HepG2 (cell line): Measurements from ENCODE around the gene NTN5. TPM values are rescaled to one million over a fixed set of nuclear protein-coding genes. Genes with fewer than 3 reads are reported as not detected.
A peak's percentile ranks its signal among the peaks of the same experiment; 100 is the strongest.

ENCODE experiments used
- ATAC-seq: fragments of 200-7000 bp; cut with Tn5 transposase; 3 replicates; pipeline ENCODE4 v1.9.1; 2020; ENCODE audit warnings: mild to moderate bottlenecking, moderate library complexity
- BruUV-seq: library from RNA; stranded (reverse); fragments of 400-500 nt; replicated peaks from 2 replicates; lab custom pipeline; 2021; lab: Mats Ljungman, UMichigan
- CTCF ChIA-PET: fragments of 300-600 bp; formaldehyde crosslinking; extraction: SDS; loops from one replicate; lab custom pipeline; 2021; ENCODE audit warnings: low total read pairs, inconsistent platforms, low intra/inter-chr PET ratio; lab: Yijun Ruan, JAX
- POLR2A ChIA-PET: fragments of 350-600 bp; sonication (Branson Sonifier 250); formaldehyde crosslinking; loops from one replicate; lab custom pipeline; 2020; ENCODE audit warnings: antibody characterized with exemption, inconsistent platforms; lab: Yijun Ruan, JAX
- DNase-seq: peaks from one replicate; pipeline ENCODE4 v3.0.0-alpha.2; 2015; ENCODE audit warnings: low spot score
- FAIRE-seq: peaks from 3 replicates; lab custom pipeline; 2011; peaks lifted over from hg19 to GRCh38; lab: Jason Lieb, UNC
- H2AFZ ChIP-seq: one replicate; pipeline ENCODE4 v1.6.1; 2011; ENCODE audit warnings: low read length, inconsistent platforms
- H3K27ac ChIP-seq: fragments of 300-600 bp; 3 replicates; pipeline ENCODE4 v1.8.0; 2011; ENCODE audit warnings: mixed run types, mild to moderate bottlenecking, mixed read lengths, low read length, inconsistent platforms; ENCODE audit not compliant: insufficient read depth; ENCODE audit errors: extremely low read length
- H3K27me3 ChIP-seq, 2 experiments: fragments of 200-600 bp in 1 of 2; 2 replicates in 1 of 2; 3 replicates in 1 of 2; pipeline versions ENCODE4 v1.6.0 to v1.8.0; 2011; ENCODE audit warnings: low read length in 2 of 2, mild to moderate bottlenecking in 2 of 2, moderate library complexity in 2 of 2, inconsistent platforms in 1 of 2; ENCODE audit not compliant: insufficient read depth in 2 of 2, control insufficient read depth in 1 of 2
- H3K36me3 ChIP-seq, 2 experiments: fragments of 200-600 bp in 1 of 2; replicated peaks in 1 of 2; 2 replicates in 1 of 2; 3 replicates in 1 of 2; pipeline versions ENCODE4 v1.5.1 to v1.8.0; 2011; ENCODE audit warnings: low read length in 2 of 2, inconsistent platforms in 1 of 2; ENCODE audit not compliant: insufficient read depth in 2 of 2, control insufficient read depth in 1 of 2
- H3K4me1 ChIP-seq: 2 replicates; pipeline ENCODE4 v1.5.1; 2012; ENCODE audit warnings: low read length, inconsistent platforms; ENCODE audit not compliant: insufficient read depth
- H3K4me2 ChIP-seq: 2 replicates; pipeline ENCODE4 v1.6.0; 2011; ENCODE audit warnings: low read depth, low read length, inconsistent platforms
- H3K4me3 ChIP-seq, 3 experiments: fragments of 200-600 bp in 1 of 3; sonication (generic), shearing (Covaris generic) in 1 of 3; replicated peaks in 1 of 3; 2 replicates each; pipeline ENCODE4 v1.5.1; 2011 to 2016; ENCODE audit warnings: low read length in 3 of 3, inconsistent platforms in 2 of 3, low read depth in 2 of 3, mild to moderate bottlenecking in 2 of 3, control low read depth in 1 of 3, mixed read lengths in 1 of 3; ENCODE audit not compliant: insufficient read depth in 1 of 3
- H3K79me2 ChIP-seq: one replicate; pipeline ENCODE4 v1.6.1; 2011; ENCODE audit warnings: low read length, inconsistent platforms; ENCODE audit not compliant: insufficient read depth
- H3K9ac ChIP-seq: 2 replicates; pipeline ENCODE4 v1.6.0; 2011; ENCODE audit warnings: mild to moderate bottlenecking, low read depth, low read length, inconsistent platforms; ENCODE audit not compliant: insufficient read depth
- H3K9me3 ChIP-seq: 2 replicates; pipeline ENCODE4 v1.5.1; 2012; ENCODE audit warnings: mild to moderate bottlenecking, low read length
- H4K20me1 ChIP-seq: 2 replicates; pipeline ENCODE4 v1.6.0; 2011; ENCODE audit warnings: inconsistent platforms, mild to moderate bottlenecking, low read length, moderate library complexity; ENCODE audit not compliant: insufficient read depth
- CEBPG ChIP-seq: IDR thresholded peaks from 2 replicates; pipeline ENCODE4 v1.6.1; 2016
- FUBP1 ChIP-seq: sonication (generic); formaldehyde crosslinking; IDR thresholded peaks from 2 replicates; pipeline ENCODE4 v1.5.1; 2020; ENCODE audit warnings: missing genetic modification reagents, mild to moderate bottlenecking, borderline replicate concordance
- HIC2 ChIP-seq: sonication (generic); formaldehyde crosslinking; IDR thresholded peaks from 2 replicates; pipeline ENCODE4 v1.9.0; 2022; ENCODE audit warnings: low read depth, missing genetic modification reagents
- PRDM15 ChIP-seq: sonication (generic); formaldehyde crosslinking; IDR thresholded peaks from 2 replicates; pipeline ENCODE4 v1.4.0; 2020; ENCODE audit warnings: missing genetic modification reagents
- WGBS: methylation state at CpG from one replicate; pipeline ENCODE4 v1.1.6; 2017; ENCODE audit warnings: low lambda C conversion rate; 5-methylcytosine and 5-hydroxymethylcytosine counted together
- in situ Hi-C: cut with HindIII; loops from 2 replicates; pipeline ENCODE4 v1.10.0; 2017; ENCODE audit warnings: low pct_unique_long_range_greater_than_20kb; ENCODE audit not compliant: extremely low pct_ligation_motif_present
- intact Hi-C: fragments of 100-400 bp; cut with micrococcal nuclease; formaldehyde crosslinking; loops from one replicate; pipeline ENCODE4 v1.10.0; 2022; ENCODE audit not compliant: unreplicated experiment
- polyA plus RNA-seq, 8 experiments: library from polyadenylated mRNA; depleted of rRNA in 3 of 8; stranded (reverse) in 7 of 8; unstranded in 1 of 8; fragments of >200 nt; fragmentation: Illumina TruSeq in 4 of 8; extraction: Trizol in 4 of 8; gene quantifications; 2 replicates each; pipeline versions ENCODE4 v1.2.1 to v1.2.3, GENCODE V29; 2011 to 2016; ENCODE audit warnings: low read depth in 4 of 8, missing spikeins in 1 of 8, mixed read lengths in 1 of 8; ENCODE audit not compliant: insufficient read depth in 1 of 8
- total RNA-seq, 5 experiments: library from RNA; depleted of rRNA; stranded (reverse); fragments of >200 nt; fragmentation: Illumina TruSeq; extraction: Trizol; gene quantifications; 2 replicates each; pipeline ENCODE4 v1.2.3, GENCODE V29; 2016; ENCODE audit warnings: low read depth in 1 of 5

The NTN5 gene
- total and polyA plus RNA-seq, 2 of the 13 experiments (the other 11 are each of a cell fraction or from before 2014, with no cell fraction given), result 0.05 TPM; not detected in 1

GRCh38 chr19:48654299-48655059 is 18.3 kb downstream of the NTN5 start:
- TF ChIP-seq PRDM15 (CRISPR knock-in tag) (no peak), HIC2 (CRISPR knock-in tag) (no peak), CEBPG (CRISPR knock-in tag) (no peak), FUBP1 (CRISPR knock-in tag) (no peak)
- Histone ChIP-seq H3K36me3 (no peaks in the 10 kb centered on the region), H3K4me1 (peaks cover 15% of the 10 kb centered on the region), H3K9ac (no peak overlapping the region), H3K27me3 (no peaks in the 10 kb centered on the region), H3K27ac (no peak overlapping the region), H2AFZ (no peak overlapping the region), H4K20me1 (no peaks in the 10 kb centered on the region), H3K4me2 (peak overlapping the region; percentile 21), H3K4me3 (no peak overlapping the region), H3K9me3 (no peaks in the 10 kb centered on the region), H3K79me2 (no peaks in the 10 kb centered on the region)
- ChIA-PET POLR2A (no interaction called here), CTCF (no interaction called here)
- 10% methylated on average over 10 of the region's 11 CpGs for WGBS
- BruUV-seq, result no TSS peak
- ATAC-seq, result no peak
- no peak for DNase-seq
- intact Hi-C loops, result no loop called here
- in situ Hi-C loops, result no loop called here
- FAIRE-seq, result no peak
